ENCODE data around the gene AUTS2.

- TF ChIP-seq POLR2AphosphoS5 (IDR thresholded peaks at IDR 0.05; ENCODE audit: control insufficient read depth, insufficient read depth, low read depth, low read length) (no peak), MAFF (IDR thresholded peaks at IDR 0.05; ENCODE audit: low read length) (no peak), GABPA (tag; conservative IDR thresholded peaks at IDR 0.05; ENCODE audit: low read depth) (no peak), FOXM1 (IDR thresholded peaks at IDR 0.05; ENCODE audit: low read depth) (no peak), FOXM1 (CRISPR knock-in tag; IDR thresholded peaks at IDR 0.05; ENCODE audit: low read depth) (no peak)
These were observed 67.1 kb downstream of the AUTS2 start for GRCh38 chr7:69665369-69665768.
